Activated CD4-positive, alpha-beta T cell treated with anti-CD3 and anti-CD28 coated beads, Interleukin-2, amount 50 U/mL, for 24 hours (primary cell): ENCODE data around the gene CEP85.
"Not testable (repeated sequence)": the region's sequence is repeated elsewhere in the genome, so short reads cannot be mapped to it uniquely, and the experiment has no call there.

ENCODE experiments used
- DNase-seq, 2 donors: peaks; one replicate each; pipeline ENCODE4 v3.0.0-alpha.2; 2020; ENCODE audit warnings: low read depth in 1 of 2, low spot score in 1 of 2

Gene CEP85

GRCh38 chr1:26289158-26290059, 55.4 kb downstream of the CEP85 start:
- no peak for DNase-seq

- no peak for DNase-seq
Observed at GRCh38 chr1:26290122-26290881, 56.3 kb downstream of the CEP85 start.

GRCh38 chr1:26290882-26291261, 56.9 kb downstream of the CEP85 start:
- no peak for DNase-seq

- DNase-seq = no peak
Observed at GRCh38 chr1:26291433-26291832, 57.4 kb downstream of the CEP85 start.

- DNase-seq = no peak
Observed at GRCh38 chr1:26291939-26292338, 57.9 kb downstream of the CEP85 start.

- DNase-seq = not testable (repeated sequence)
Observed at GRCh38 chr1:26292735-26293134, 58.7 kb downstream of the CEP85 start.

- DNase-seq = no peak
Observed at GRCh38 chr1:26293911-26294463, 60.0 kb downstream of the CEP85 start.

- no peak for DNase-seq
Observed at GRCh38 chr1:26295194-26296138, 61.5 kb downstream of the CEP85 start.

- no peak for DNase-seq
Observed at GRCh38 chr1:26296340-26297056, 62.5 kb downstream of the CEP85 start.

GRCh38 chr1:26297057-26297790, 63.2 kb downstream of the CEP85 start:
- DNase-seq = no peak

GRCh38 chr1:26297791-26298124, 63.8 kb downstream of the CEP85 start:
- no peak for DNase-seq

GRCh38 chr1:26300578-26301275, 66.7 kb downstream of the CEP85 start:
- DNase-seq = no peak

GRCh38 chr1:26302733-26303405, 68.9 kb downstream of the CEP85 start:
- no peak for DNase-seq

GRCh38 chr1:26305667-26306289, 71.8 kb downstream of the CEP85 start:
- no peak for DNase-seq

GRCh38 chr1:26306290-26307229, 72.6 kb downstream of the CEP85 start, which contains the start of gene UBXN11:
TSS of gene UBXN11 (minus strand) at chr1:26306636. CDS start at chr1:26302883, 3,753 bp downstream.
- peak; percentile 73 to 94 for DNase-seq

GRCh38 chr1:26307363-26307781, 73.4 kb downstream of the CEP85 start:
- DNase-seq = no peak
